ENCODE data around the gene INTS11.

INTS11 gene

GRCh38 chr1:1352786-1353388 is 28.4 kb upstream of the INTS11 start:
- peaks cover 21% of the 10 kb centered on the region for H3K4me1 Mint-ChIP-seq (ENCODE audit: low read depth)
- peaks cover 4% of the 10 kb centered on the region for H3K36me3 Mint-ChIP-seq (ENCODE audit: low read depth)
- no peak overlapping the region for H3K27ac Mint-ChIP-seq
- H3K9me3 Mint-ChIP-seq = no peaks in the 10 kb centered on the region
- H3K27me3 Mint-ChIP-seq = peaks cover 59% of the 10 kb centered on the region
- intact Hi-C loops (cut with micrococcal nuclease) = no loop called here
- no peak overlapping the region for H3K4me3 Mint-ChIP-seq

GRCh38 chr1:1351511-1352427 is 27.3 kb upstream of the INTS11 start:
- intact Hi-C loops (cut with micrococcal nuclease) = no loop called here
- peaks cover 4% of the 10 kb centered on the region for H3K36me3 Mint-ChIP-seq (ENCODE audit: low read depth)
- H3K4me3 Mint-ChIP-seq = peak overlapping the region; percentile 37
- H3K9me3 Mint-ChIP-seq = no peaks in the 10 kb centered on the region
- peaks cover 32% of the 10 kb centered on the region for H3K4me1 Mint-ChIP-seq (ENCODE audit: low read depth)
- no peak overlapping the region for H3K27ac Mint-ChIP-seq
- peaks cover 47% of the 10 kb centered on the region for H3K27me3 Mint-ChIP-seq

DNA sequence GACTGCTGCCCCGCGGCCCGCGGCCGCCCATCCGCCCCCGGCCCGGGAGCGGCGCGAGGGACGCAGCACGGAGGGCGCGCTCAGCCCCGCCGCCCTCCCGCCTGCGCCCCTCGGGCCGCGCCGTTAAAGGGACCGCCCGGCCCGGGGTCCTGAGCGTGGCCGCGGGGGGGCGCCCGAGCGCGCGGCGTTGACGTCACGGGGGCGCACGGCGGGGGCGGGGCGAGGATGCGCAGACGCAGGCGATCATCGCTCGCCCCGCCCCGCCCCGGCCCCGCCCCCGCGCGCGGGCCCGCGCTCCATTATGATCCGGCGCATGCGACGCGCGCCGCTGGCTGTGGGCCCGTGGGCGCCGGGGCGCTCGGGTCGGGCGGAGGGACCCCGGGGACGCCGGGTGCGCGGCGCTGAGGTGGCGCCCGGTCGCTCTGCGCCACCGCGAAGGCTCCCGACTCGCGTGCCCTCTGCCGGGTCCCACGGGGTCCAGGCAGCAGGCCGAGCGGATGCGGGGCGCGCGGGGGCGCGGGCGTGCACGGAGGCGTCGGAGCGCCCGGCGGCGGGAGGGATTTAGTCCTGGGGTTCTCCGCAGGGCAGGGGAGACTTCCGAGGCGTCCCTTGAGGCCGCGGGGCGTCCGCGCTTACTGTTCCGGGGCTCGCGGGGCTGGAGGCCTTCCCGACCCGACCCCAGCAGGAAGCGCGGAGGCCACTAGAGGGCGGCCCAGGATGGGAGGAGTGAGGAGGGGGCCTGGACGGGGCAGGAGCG is 25.0 kb upstream of the INTS11 start, which contains the start of gene DVL1:
TSS of gene DVL1 (minus strand) at position 163 of the 757 bp plus-strand sequence. CDS start 353 bp downstream, outside the sequence.
- Mint-ChIP-seq H3K27me3 (peaks cover 32% of the 10 kb centered on the region), H3K9me3 (no peaks in the 10 kb centered on the region), H3K4me1 (ENCODE audit: low read depth) (peaks cover 55% of the 10 kb centered on the region), H3K36me3 (ENCODE audit: low read depth) (peaks cover 4% of the 10 kb centered on the region), H3K4me3 (peak within 1 kb of the TSS; percentile 82), H3K27ac (peak within 1 kb of the TSS; percentile 66)
- intact Hi-C loops (cut with micrococcal nuclease) = no loop called here

DNA sequence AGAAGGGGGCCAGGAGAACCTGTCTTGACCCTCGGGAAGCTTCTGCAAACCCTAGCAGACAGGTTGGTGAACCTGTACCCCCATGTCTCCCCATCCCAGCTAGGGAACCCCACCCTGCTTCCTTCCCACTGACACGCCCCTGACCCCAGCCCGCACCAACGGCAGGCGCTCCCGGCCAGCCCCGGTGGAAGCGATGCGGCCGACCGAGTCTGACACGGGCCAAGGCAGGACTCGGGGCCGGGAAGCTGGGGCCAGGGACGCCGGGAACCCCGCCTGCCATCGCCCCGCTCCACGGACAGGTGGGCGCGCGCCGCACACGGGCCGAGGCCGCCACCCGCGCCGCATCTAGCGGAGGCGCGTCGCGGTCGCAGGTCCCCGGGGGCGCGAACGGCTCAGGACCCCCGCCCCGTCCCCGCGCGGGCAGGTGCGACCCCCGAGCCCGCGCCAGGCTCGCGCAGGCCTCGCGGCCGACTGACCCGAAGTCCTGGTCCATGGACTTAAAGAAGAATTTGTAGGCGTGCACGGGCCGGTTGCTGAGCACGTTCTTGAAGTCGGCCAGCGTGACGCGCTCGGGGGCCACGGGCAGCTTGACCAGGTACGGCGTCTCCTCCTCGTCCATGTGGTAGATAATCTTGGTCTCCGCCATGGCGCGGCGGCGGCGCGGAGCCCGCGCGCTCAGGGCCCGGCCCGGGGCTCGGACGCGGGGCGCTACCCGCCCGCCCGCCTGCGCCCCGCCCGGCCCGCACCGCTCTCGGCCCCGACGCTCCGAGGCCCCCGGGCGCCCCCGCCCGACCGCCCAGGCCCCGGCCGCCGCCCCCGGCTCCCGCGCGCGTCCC is 24.2 kb upstream of the INTS11 start:
- Mint-ChIP-seq H3K4me3 (peak overlapping the region; percentile 82), H3K27me3 (peaks cover 24% of the 10 kb centered on the region), H3K4me1 (ENCODE audit: low read depth) (peaks cover 56% of the 10 kb centered on the region), H3K27ac (peak overlapping the region; percentile 66), H3K9me3 (no peaks in the 10 kb centered on the region), H3K36me3 (ENCODE audit: low read depth) (peaks cover 4% of the 10 kb centered on the region)
- intact Hi-C loops (cut with micrococcal nuclease) = no loop called here

DNA sequence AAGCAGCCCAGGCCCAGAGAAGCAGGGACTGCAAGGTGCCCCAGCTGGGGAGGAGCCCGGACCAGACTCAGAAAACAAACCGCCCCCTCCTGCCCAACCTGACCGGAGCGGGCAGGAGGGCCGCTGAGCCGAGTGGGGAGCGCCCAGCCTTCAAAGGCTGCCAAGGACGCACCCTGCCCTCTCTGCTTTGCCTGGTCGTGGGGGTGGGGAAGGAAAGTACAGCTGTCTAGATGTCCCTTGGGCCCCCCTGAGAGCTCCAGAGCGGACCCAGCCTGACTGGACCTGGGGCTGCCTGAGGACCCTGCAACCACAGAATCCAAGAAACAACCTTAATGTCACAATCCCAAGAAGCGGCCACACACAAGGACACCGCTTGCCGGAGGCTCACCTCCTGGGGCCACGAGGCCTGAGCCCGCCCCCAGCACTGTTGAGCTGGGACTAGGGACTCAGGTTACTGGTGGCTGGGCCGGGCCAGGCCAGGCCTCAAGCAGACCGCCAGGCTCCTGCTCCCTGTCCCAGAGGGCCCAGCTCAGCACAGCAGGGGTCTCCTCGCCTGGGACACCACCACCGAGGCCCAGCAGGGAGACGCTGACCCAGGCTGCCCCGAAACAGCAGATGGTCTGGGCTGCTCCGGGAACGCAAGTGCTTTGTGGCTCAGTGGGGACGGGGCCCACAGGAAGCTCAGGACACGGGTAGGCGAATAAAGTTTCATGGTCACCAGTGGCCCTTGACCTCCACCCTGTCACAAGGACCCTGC is 23.4 kb upstream of the INTS11 start:
- peak overlapping the region; percentile 66 for H3K27ac Mint-ChIP-seq
- H3K36me3 Mint-ChIP-seq (ENCODE audit: low read depth) = peaks cover 4% of the 10 kb centered on the region
- peak overlapping the region; percentile 82 for H3K4me3 Mint-ChIP-seq
- peaks cover 60% of the 10 kb centered on the region for H3K4me1 Mint-ChIP-seq (ENCODE audit: low read depth)
- peaks cover 16% of the 10 kb centered on the region for H3K27me3 Mint-ChIP-seq
- intact Hi-C loops (cut with micrococcal nuclease) = no loop called here
- H3K9me3 Mint-ChIP-seq = no peaks in the 10 kb centered on the region

- peaks cover 58% of the 10 kb centered on the region for H3K4me1 Mint-ChIP-seq (ENCODE audit: low read depth)
- H3K4me3 Mint-ChIP-seq = no peak overlapping the region
- intact Hi-C loops (cut with micrococcal nuclease) = no loop called here
- peaks cover 4% of the 10 kb centered on the region for H3K36me3 Mint-ChIP-seq (ENCODE audit: low read depth)
- peaks cover 9% of the 10 kb centered on the region for H3K27me3 Mint-ChIP-seq
- H3K27ac Mint-ChIP-seq = peak overlapping the region; percentile 66
- no peaks in the 10 kb centered on the region for H3K9me3 Mint-ChIP-seq
These were observed 22.7 kb upstream of the INTS11 start for GRCh38 chr1:1347026-1347595.

GRCh38 chr1:1346501-1346890 is 22.0 kb upstream of the INTS11 start:
- Mint-ChIP-seq H3K27ac (peak overlapping the region; percentile 6), H3K4me1 (ENCODE audit: low read depth) (peaks cover 53% of the 10 kb centered on the region), H3K9me3 (no peaks in the 10 kb centered on the region), H3K36me3 (ENCODE audit: low read depth) (peaks cover 9% of the 10 kb centered on the region), H3K4me3 (no peak overlapping the region), H3K27me3 (peaks cover 2% of the 10 kb centered on the region)
- intact Hi-C loops (cut with micrococcal nuclease) = no loop called here

- H3K27ac Mint-ChIP-seq = peak overlapping the region; percentile 6
- H3K27me3 Mint-ChIP-seq = no peaks in the 10 kb centered on the region
- H3K36me3 Mint-ChIP-seq (ENCODE audit: low read depth) = peaks cover 14% of the 10 kb centered on the region
- no peak overlapping the region for H3K4me3 Mint-ChIP-seq
- H3K4me1 Mint-ChIP-seq (ENCODE audit: low read depth) = peaks cover 53% of the 10 kb centered on the region
- H3K9me3 Mint-ChIP-seq = no peaks in the 10 kb centered on the region
- intact Hi-C loops (cut with micrococcal nuclease) = no loop called here
These were observed 21.5 kb upstream of the INTS11 start for GRCh38 chr1:1345860-1346500.

GRCh38 chr1:1345384-1345783 is 20.9 kb upstream of the INTS11 start:
- Mint-ChIP-seq H3K4me1 (ENCODE audit: low read depth) (peaks cover 53% of the 10 kb centered on the region), H3K27me3 (no peaks in the 10 kb centered on the region), H3K36me3 (ENCODE audit: low read depth) (peaks cover 20% of the 10 kb centered on the region), H3K9me3 (no peaks in the 10 kb centered on the region), H3K4me3 (no peak overlapping the region), H3K27ac (no peak overlapping the region)
- intact Hi-C loops (cut with micrococcal nuclease) = no loop called here

DNA sequence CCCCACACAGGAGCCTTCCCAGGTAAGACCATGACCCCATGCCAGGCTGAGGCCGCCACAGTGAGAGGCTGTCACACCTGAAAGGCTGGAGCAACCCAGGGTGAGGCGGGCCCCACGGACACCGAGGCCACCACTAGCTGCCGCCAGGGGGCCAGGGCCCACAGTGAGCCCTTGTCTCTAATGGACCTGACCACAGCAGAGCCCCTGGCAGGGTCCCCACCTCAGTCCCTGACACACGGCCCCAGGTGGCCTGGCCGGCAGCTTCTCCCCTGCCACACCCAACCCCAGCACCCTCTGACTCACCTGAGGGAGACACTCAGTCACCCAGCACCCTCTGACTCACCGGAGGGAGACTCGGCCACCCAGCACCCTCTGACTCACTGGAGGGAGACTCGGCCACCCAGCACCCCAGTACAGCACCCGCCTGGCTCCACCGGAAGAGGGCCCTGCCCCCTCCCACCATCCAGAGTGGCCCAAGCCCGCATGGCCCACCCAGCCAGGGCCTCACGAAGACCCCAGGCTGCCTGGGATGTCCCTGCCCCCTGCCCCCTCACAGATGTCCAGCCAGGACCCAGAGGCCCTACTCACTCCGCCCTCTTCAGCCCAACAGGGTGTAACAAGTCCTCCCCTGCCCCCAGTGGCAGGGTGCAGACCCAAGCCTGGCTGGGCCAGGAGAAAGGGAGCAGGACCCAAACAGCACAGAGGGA is 20.3 kb upstream of the INTS11 start:
- intact Hi-C loops (cut with micrococcal nuclease) = no loop called here
- H3K4me3 Mint-ChIP-seq = no peak overlapping the region
- peaks cover 53% of the 10 kb centered on the region for H3K4me1 Mint-ChIP-seq (ENCODE audit: low read depth)
- H3K9me3 Mint-ChIP-seq = no peaks in the 10 kb centered on the region
- no peaks in the 10 kb centered on the region for H3K27me3 Mint-ChIP-seq
- H3K27ac Mint-ChIP-seq = no peak overlapping the region
- peaks cover 26% of the 10 kb centered on the region for H3K36me3 Mint-ChIP-seq (ENCODE audit: low read depth)

- peaks cover 35% of the 10 kb centered on the region for H3K36me3 Mint-ChIP-seq (ENCODE audit: low read depth)
- H3K27ac Mint-ChIP-seq = no peak overlapping the region
- H3K27me3 Mint-ChIP-seq = no peaks in the 10 kb centered on the region
- no peak overlapping the region for H3K4me3 Mint-ChIP-seq
- intact Hi-C loops (cut with micrococcal nuclease) = no loop called here
- no peaks in the 10 kb centered on the region for H3K9me3 Mint-ChIP-seq
- peaks cover 53% of the 10 kb centered on the region for H3K4me1 Mint-ChIP-seq (ENCODE audit: low read depth)
These were observed 19.5 kb upstream of the INTS11 start for GRCh38 chr1:1343811-1344421.
